Measurements from ENCODE around the gene TIMM17B.

The TIMM17B gene

GRCh38 chrX:48897625-48898306 lies at the start of gene TIMM17B, which contains the start of gene PQBP1:
Gene TIMM17B, minus strand, starts transcription at chrX:48897768. Its CDS starts 19 bp downstream, at chrX:48897749.
Gene PQBP1, plus strand, starts transcription at chrX:48897930. Its CDS starts 580 bp downstream, at chrX:48898510.
- DNase-seq (peak; percentile 85), ATAC-seq (peak; percentile 94)

- ATAC-seq (no peak), DNase-seq (peak; percentile 50)
These were observed 48.2 kb upstream of the TIMM17B start for GRCh38 chrX:48945517-48946348.

GRCh38 chrX:48942895-48943294 lies 45.3 kb upstream of the TIMM17B start:
- ATAC-seq (no peak), DNase-seq (no peak)

- ATAC-seq (no peak), DNase-seq (no peak)
These were observed 42.9 kb upstream of the TIMM17B start for GRCh38 chrX:48940404-48940955.

GRCh38 chrX:48939524-48940228 lies 42.1 kb upstream of the TIMM17B start:
- DNase-seq (no peak), ATAC-seq (no peak)

- DNase-seq (peak; percentile 74), ATAC-seq (peak; percentile 60)
These were observed 41.3 kb upstream of the TIMM17B start for GRCh38 chrX:48938721-48939425.

GRCh38 chrX:48937054-48937907 lies 39.7 kb upstream of the TIMM17B start:
- ATAC-seq (peak; percentile 76), DNase-seq (peak; percentile 88)

- no peak for DNase-seq
- peak; percentile 1 for ATAC-seq
These were observed 39.0 kb upstream of the TIMM17B start for GRCh38 chrX:48936429-48937053.

- ATAC-seq (no peak), DNase-seq (no peak)
These were observed 37.7 kb upstream of the TIMM17B start for GRCh38 chrX:48935301-48935670.

- ATAC-seq (peak; percentile 32), DNase-seq (peak; percentile 42)
These were observed 37.2 kb upstream of the TIMM17B start for GRCh38 chrX:48934581-48935300.

- ATAC-seq (no peak), DNase-seq (no peak)
These were observed 36.2 kb upstream of the TIMM17B start for GRCh38 chrX:48933757-48934156.

- no peak for DNase-seq
- no peak for ATAC-seq
These were observed 30.3 kb upstream of the TIMM17B start for GRCh38 chrX:48927736-48928382.

GRCh38 chrX:48927123-48927522 lies 29.6 kb upstream of the TIMM17B start:
- ATAC-seq (no peak), DNase-seq (no peak)

- ATAC-seq (peak; percentile 5), DNase-seq (no peak)
These were observed 26.7 kb upstream of the TIMM17B start for GRCh38 chrX:48924270-48924669.

GRCh38 chrX:48923771-48924170 lies 26.2 kb upstream of the TIMM17B start:
- ATAC-seq (no peak), DNase-seq (no peak)

GRCh38 chrX:48920718-48921104 lies 23.1 kb upstream of the TIMM17B start:
- no peak for DNase-seq

GRCh38 chrX:48919947-48920717 lies 22.6 kb upstream of the TIMM17B start:
- DNase-seq (no peak), ATAC-seq (peak; percentile 2)

More at GRCh38 chrX:48920718-48921104, 23.1 kb upstream of the TIMM17B start:
- no peak for ATAC-seq

- DNase-seq, result peak; percentile 47
These were observed 21.8 kb upstream of the TIMM17B start for GRCh38 chrX:48919360-48919841.

More at GRCh38 chrX:48919360-48919841, 21.8 kb upstream of the TIMM17B start:
- ATAC-seq, result peak; percentile 19
